DND-41 (cell line): ENCODE results near the gene KLHL14.

Experiments
- ATAC-seq: fragments of 200-7000 bp; cut with Tn5 transposase; 3 replicates; pipeline ENCODE4 v1.9.1; 2021; ENCODE audit warnings: low read depth; ENCODE audit not compliant: insufficient read depth
- DNase-seq: peaks from one replicate; pipeline ENCODE4 v3.0.0-alpha.2; 2020
- H2AFZ ChIP-seq: 2 replicates; pipeline ENCODE4 v1.6.0; 2012; ENCODE audit warnings: low read depth, low read length
- H3K27ac ChIP-seq: 2 replicates; pipeline ENCODE4 v1.5.1; 2012; ENCODE audit warnings: low read length, inconsistent platforms
- H3K27me3 ChIP-seq: fragments of 200-600 bp; sonication (generic); 2 replicates; pipeline ENCODE4 v1.6.0; 2012; ENCODE audit warnings: low read length, mild to moderate bottlenecking, inconsistent platforms; ENCODE audit not compliant: insufficient read depth, poor library complexity
- H3K36me3 ChIP-seq: 2 replicates; pipeline ENCODE4 v1.5.1; 2012; ENCODE audit warnings: low read length, inconsistent platforms; ENCODE audit not compliant: insufficient read depth
- H3K4me1 ChIP-seq: 2 replicates; pipeline ENCODE4 v1.5.1; 2012; ENCODE audit warnings: mild to moderate bottlenecking, low read length; ENCODE audit not compliant: insufficient read depth
- H3K4me2 ChIP-seq: 2 replicates; pipeline ENCODE4 v1.6.0; 2012; ENCODE audit warnings: mild to moderate bottlenecking, moderate library complexity, low read length, inconsistent platforms; ENCODE audit not compliant: insufficient read depth
- H3K4me3 ChIP-seq, 2 experiments: fragments of 200-600 bp in 1 of 2; shearing (Covaris generic) in 1 of 2; 2 replicates each; pipeline ENCODE4 v1.5.1; 2012 to 2016; ENCODE audit warnings: inconsistent platforms in 2 of 2, low read length in 2 of 2, mild to moderate bottlenecking in 2 of 2, low read depth in 1 of 2, moderate library complexity in 1 of 2
- H3K79me2 ChIP-seq: 2 replicates; pipeline ENCODE4 v1.6.0; 2012; ENCODE audit warnings: low read length, inconsistent platforms; ENCODE audit not compliant: insufficient read depth
- H3K9ac ChIP-seq: 2 replicates; pipeline ENCODE4 v1.6.0; 2012; ENCODE audit warnings: low read depth, mild to moderate bottlenecking, inconsistent platforms, low read length, moderate library complexity
- H3K9me3 ChIP-seq: 2 replicates; pipeline ENCODE4 v1.5.1; 2012; ENCODE audit warnings: low read length, moderate library complexity, mild to moderate bottlenecking, inconsistent platforms; ENCODE audit not compliant: insufficient read depth, severe bottlenecking
- H4K20me1 ChIP-seq: 2 replicates; pipeline ENCODE4 v1.6.0; 2012; ENCODE audit warnings: low read length; ENCODE audit not compliant: insufficient read depth
- EZH2 ChIP-seq: IDR thresholded peaks from 3 replicates; pipeline ENCODE4 v1.6.1; 2012; ENCODE audit warnings: borderline replicate concordance, low read depth, mild to moderate bottlenecking, moderate library complexity, low read length, inconsistent platforms; ENCODE audit not compliant: severe bottlenecking
- TF ChIP-seq, protein P1 (sequence below): IDR thresholded peaks from 2 replicates; pipeline ENCODE4 v1.5.1; 2012; ENCODE audit warnings: borderline replicate concordance, low read length, moderate library complexity, mild to moderate bottlenecking; ENCODE audit not compliant: poor library complexity, severe bottlenecking; ENCODE audit errors: extremely low read depth

Gene KLHL14

DNA sequence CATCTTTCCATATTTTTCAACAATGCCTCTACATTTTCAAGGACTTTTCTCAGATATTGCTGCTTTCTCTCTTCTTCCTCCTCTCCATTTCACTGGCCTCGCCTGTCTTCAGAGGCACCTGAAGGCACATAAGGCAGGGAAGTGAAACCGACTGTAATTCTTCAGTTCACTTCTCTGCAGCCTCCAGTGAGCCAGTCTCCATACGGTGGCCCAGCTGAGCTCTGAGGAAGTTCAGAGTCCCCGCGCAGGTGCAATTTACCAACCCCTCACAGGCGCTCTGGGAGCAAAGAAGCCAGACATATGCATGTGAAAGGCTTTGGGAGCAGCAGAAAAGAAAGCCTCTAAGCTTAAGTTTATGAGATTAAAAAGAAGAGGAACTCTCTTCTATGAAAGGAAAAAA lies 12.4 kb downstream of the KLHL14 start:
- Histone ChIP-seq H3K9ac (peak overlapping the region; percentile 52), H3K27me3 (no peaks in the 10 kb centered on the region), H2AFZ (peak overlapping the region; percentile 27), H3K4me1 (peaks cover 47% of the 10 kb centered on the region), H3K4me2 (peak overlapping the region; percentile 56), H3K27ac (peak overlapping the region; percentile 81), H3K9me3 (no peaks in the 10 kb centered on the region), H3K36me3 (no peaks in the 10 kb centered on the region), H4K20me1 (no peaks in the 10 kb centered on the region), H3K79me2 (no peaks in the 10 kb centered on the region), H3K4me3 (peak overlapping the region in 1 of 2 experiments; percentile 20; a peak in 2 of 4 replicates)
- ATAC-seq = peak; percentile 91
- no peak for TF ChIP-seq EZH2
- TF ChIP-seq, protein P1, sequence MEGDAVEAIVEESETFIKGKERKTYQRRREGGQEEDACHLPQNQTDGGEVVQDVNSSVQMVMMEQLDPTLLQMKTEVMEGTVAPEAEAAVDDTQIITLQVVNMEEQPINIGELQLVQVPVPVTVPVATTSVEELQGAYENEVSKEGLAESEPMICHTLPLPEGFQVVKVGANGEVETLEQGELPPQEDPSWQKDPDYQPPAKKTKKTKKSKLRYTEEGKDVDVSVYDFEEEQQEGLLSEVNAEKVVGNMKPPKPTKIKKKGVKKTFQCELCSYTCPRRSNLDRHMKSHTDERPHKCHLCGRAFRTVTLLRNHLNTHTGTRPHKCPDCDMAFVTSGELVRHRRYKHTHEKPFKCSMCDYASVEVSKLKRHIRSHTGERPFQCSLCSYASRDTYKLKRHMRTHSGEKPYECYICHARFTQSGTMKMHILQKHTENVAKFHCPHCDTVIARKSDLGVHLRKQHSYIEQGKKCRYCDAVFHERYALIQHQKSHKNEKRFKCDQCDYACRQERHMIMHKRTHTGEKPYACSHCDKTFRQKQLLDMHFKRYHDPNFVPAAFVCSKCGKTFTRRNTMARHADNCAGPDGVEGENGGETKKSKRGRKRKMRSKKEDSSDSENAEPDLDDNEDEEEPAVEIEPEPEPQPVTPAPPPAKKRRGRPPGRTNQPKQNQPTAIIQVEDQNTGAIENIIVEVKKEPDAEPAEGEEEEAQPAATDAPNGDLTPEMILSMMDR = peak; percentile 16
- peak; percentile 83 for DNase-seq

DNA sequence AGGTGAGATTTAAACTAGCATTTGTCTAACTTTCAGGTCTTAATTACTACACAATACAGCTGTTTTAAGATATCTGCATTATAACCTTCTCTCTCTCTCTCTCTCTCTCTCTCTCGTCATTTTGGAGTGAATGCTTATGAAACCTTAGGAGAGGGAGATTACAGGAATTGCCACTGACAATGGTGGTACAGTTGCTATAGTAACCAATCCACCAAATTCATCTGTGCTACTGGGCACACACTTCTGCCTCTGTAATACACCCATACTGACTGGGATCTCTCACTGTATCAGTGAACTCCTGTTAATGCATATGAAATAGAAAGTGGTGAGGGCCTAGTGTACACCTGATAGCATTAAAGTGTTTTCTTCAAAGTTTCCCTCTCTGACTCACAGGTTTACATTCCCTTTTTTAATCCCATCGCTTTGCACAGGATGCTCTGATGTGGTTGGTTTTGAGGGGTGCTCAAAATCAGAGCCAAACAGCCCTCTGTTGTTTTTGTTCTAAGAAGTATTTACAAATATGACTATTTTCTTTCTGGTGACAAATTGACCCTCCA lies 13.1 kb downstream of the KLHL14 start:
- no peaks in the 10 kb centered on the region for H3K79me2 ChIP-seq
- peak overlapping the region; percentile 52 for H3K9ac ChIP-seq
- peak overlapping the region; percentile 81 for H3K27ac ChIP-seq
- no peak overlapping the region for H3K4me3 ChIP-seq
- TF ChIP-seq EZH2 = no peak
- TF ChIP-seq, protein P1 = no peak
- H3K9me3 ChIP-seq = no peaks in the 10 kb centered on the region
- H4K20me1 ChIP-seq = no peaks in the 10 kb centered on the region
- ATAC-seq = peak; percentile 32
- H2AFZ ChIP-seq = peak overlapping the region; percentile 2; the same call in 1 of the 2 replicates
- no peaks in the 10 kb centered on the region for H3K36me3 ChIP-seq
- no peaks in the 10 kb centered on the region for H3K27me3 ChIP-seq
- H3K4me2 ChIP-seq = peak overlapping the region; percentile 56
- peaks cover 47% of the 10 kb centered on the region for H3K4me1 ChIP-seq
- DNase-seq = no peak

DNA sequence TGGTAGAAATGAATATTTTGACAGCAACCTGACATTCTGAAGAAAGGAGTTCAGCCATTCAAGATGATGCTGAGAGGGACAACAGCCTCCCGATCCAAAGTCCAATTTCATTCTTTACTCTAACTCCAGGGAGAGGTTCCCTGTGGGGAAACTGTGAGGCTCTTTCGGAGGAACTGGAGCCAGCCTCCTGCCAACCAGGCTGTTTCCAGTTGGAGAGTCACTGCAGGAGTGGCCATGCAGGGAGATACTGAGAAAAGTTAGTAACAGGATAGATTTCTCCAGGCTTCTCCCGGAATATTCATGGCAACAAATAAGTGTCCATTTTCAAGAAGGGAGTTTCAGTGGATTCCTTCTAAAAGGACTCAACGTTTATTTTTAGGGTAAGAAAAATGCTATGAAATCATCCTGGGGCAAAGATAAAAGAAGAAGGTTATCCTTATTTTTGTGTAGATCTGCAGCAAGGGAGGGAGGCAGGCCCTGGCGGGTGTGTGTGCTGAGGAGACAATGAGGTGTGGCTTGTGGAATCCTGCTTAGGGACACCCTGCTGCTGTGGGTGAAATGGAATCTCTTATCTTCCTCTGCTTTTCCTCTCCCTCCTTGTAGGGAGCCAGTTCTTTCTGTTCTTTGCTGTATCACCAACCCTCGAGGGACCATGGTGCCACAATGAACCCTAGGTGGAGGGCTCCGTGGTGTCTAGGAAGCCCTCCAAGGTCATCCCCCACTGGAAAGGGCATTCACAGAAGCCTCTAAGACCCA lies 18.1 kb downstream of the KLHL14 start:
- no peaks in the 10 kb centered on the region for H3K27me3 ChIP-seq
- H2AFZ ChIP-seq = peak overlapping the region; percentile 44
- no peaks in the 10 kb centered on the region for H4K20me1 ChIP-seq
- H3K9me3 ChIP-seq = no peaks in the 10 kb centered on the region
- H3K4me2 ChIP-seq = no peak overlapping the region
- no peak for DNase-seq
- H3K79me2 ChIP-seq = no peaks in the 10 kb centered on the region
- TF ChIP-seq EZH2 = no peak
- TF ChIP-seq, protein P1 = no peak
- no peak overlapping the region for H3K9ac ChIP-seq
- peaks cover 19% of the 10 kb centered on the region for H3K4me1 ChIP-seq
- H3K4me3 ChIP-seq = no peak overlapping the region
- no peak for ATAC-seq
- no peaks in the 10 kb centered on the region for H3K36me3 ChIP-seq
- H3K27ac ChIP-seq = no peak overlapping the region
